CD4-positive, alpha-beta T cell (primary cell): ENCODE data around the gene HLF. TPM values are rescaled to one million over a fixed set of nuclear protein-coding genes. Genes with fewer than 3 reads are reported as not detected.

ENCODE experiments used
- ATAC-seq: fragments of 200-7000 bp; cut with Tn5 transposase; one replicate; pipeline ENCODE4 v1.10.0; 2022; ENCODE audit warnings: mild to moderate bottlenecking; ENCODE audit not compliant: poor library complexity
- CTCF ChIA-PET: fragments of 350-600 bp; sonication (Branson Sonifier 250); formaldehyde crosslinking; loops from one replicate; lab custom pipeline; 2021; ENCODE audit warnings: antibody characterized with exemption, inconsistent platforms; lab: Charles Lee
- POLR2A ChIA-PET: fragments of 350-600 bp; sonication (Branson Sonifier 250); formaldehyde crosslinking; loops from one replicate; lab custom pipeline; 2021; ENCODE audit warnings: antibody characterized with exemption, inconsistent platforms; lab: Charles Lee
- DNase-seq, 14 experiments: peaks; one replicate each; pipeline ENCODE4 v3.0.0-alpha.2; 2013 to 2020; ENCODE audit warnings: mixed read lengths in 2 of 14
- H3K27ac ChIP-seq, 2 donors: one replicate each; pipeline versions ENCODE4 v1.5.1 to v1.7.0; 2013; ENCODE audit warnings: low read length in 2 of 2, low read depth in 1 of 2, mild to moderate bottlenecking in 1 of 2
- H3K27me3 ChIP-seq, 2 experiments: 1 replicate in 1 of 2; 2 replicates in 1 of 2; pipeline versions ENCODE4 v1.6.1 to v1.7.0; 2013; ENCODE audit warnings: low read length in 2 of 2, control low read depth in 1 of 2, mild to moderate bottlenecking in 1 of 2, moderate library complexity in 1 of 2; ENCODE audit not compliant: insufficient read depth in 2 of 2, control insufficient read depth in 1 of 2
- H3K36me3 ChIP-seq: one replicate; pipeline ENCODE4 v1.6.1; 2013; ENCODE audit warnings: low read length, control low read depth; ENCODE audit not compliant: insufficient read depth
- H3K4me1 ChIP-seq: one replicate; pipeline ENCODE4 v1.6.1; 2013; ENCODE audit warnings: low read length, control low read depth; ENCODE audit not compliant: insufficient read depth
- H3K4me3 ChIP-seq: one replicate; pipeline ENCODE4 v1.5.1; 2013; ENCODE audit warnings: mild to moderate bottlenecking, low read length, moderate library complexity
- H3K9me3 ChIP-seq, 2 experiments: 1 replicate in 1 of 2; 2 replicates in 1 of 2; pipeline versions ENCODE4 v1.6.1 to v1.7.0; 2013; ENCODE audit warnings: low read length in 2 of 2, mild to moderate bottlenecking in 2 of 2, control low read depth in 1 of 2, moderate library complexity in 1 of 2; ENCODE audit not compliant: control insufficient read depth in 1 of 2, insufficient read depth in 1 of 2
- H3K27ac Mint-ChIP-seq: one replicate; pipeline ENCODE4 v1.8.0; 2020; ENCODE audit warnings: mixed read lengths
- H3K27me3 Mint-ChIP-seq: one replicate; pipeline ENCODE4 v1.8.0; 2021; ENCODE audit warnings: mixed read lengths
- H3K36me3 Mint-ChIP-seq: one replicate; pipeline ENCODE4 v1.8.0; 2021; ENCODE audit warnings: low read depth, mixed read lengths
- H3K4me1 Mint-ChIP-seq: one replicate; pipeline ENCODE4 v1.8.0; 2021; ENCODE audit warnings: low read depth, mixed read lengths
- H3K4me3 Mint-ChIP-seq: one replicate; pipeline ENCODE4 v1.8.0; 2020; ENCODE audit warnings: mild to moderate bottlenecking, mixed read lengths
- H3K9me3 Mint-ChIP-seq: one replicate; pipeline ENCODE4 v1.8.0; 2020; ENCODE audit warnings: mixed read lengths
- CTCF ChIP-seq: fragments of 200-600 bp; IDR thresholded peaks from one replicate; pipeline ENCODE4 v1.8.0; 2022; ENCODE audit warnings: antibody characterized with exemption, mild to moderate bottlenecking
- intact Hi-C, 2 experiments: fragments of 100-400 bp; cut with DNase I in 1 of 2; cut with micrococcal nuclease in 1 of 2; formaldehyde crosslinking; loops; one replicate each; pipeline versions ENCODE4 v1.15.1 to v1.9.0; 2023 to 2025; cut with DNase I, micrococcal nuclease
- total RNA-seq, 174 experiments: library from RNA in 2 of 174; stranded (reverse) in 2 of 174; gene quantifications; one replicate each; pipeline ENCODE4 v1.2.3 and lab custom pipeline; 2021 to 2026

Gene HLF
- total RNA-seq, 2 experiments from 2014 or later = 4.3 to 4.9 TPM

GRCh38 chr17:55354010-55354409 is 89.2 kb downstream of the HLF start:
- POLR2A ChIA-PET = no interaction called here
- CTCF ChIA-PET = interaction anchor here (1.5 kb wide), 1 partner anchor 10 kb away, joined by 4 read pairs; no protein-coding TSS in a partner anchor
- Histone ChIP-seq H3K4me1 (peaks cover 5% of the 10 kb centered on the region), H3K27ac (no peak overlapping the region), H3K27me3 (no peaks in the 10 kb centered on the region), H3K4me3 (no peak overlapping the region), H3K36me3 (no peaks in the 10 kb centered on the region), H3K9me3 (no peaks in the 10 kb centered on the region)
- H3K36me3 Mint-ChIP-seq = no peaks in the 10 kb centered on the region
- ATAC-seq = no peak
- peaks cover 6% of the 10 kb centered on the region for H3K4me1 Mint-ChIP-seq
- no peak for DNase-seq
- no peaks in the 10 kb centered on the region for H3K9me3 Mint-ChIP-seq
- TF ChIP-seq CTCF = no peak
- no peak overlapping the region for H3K27ac Mint-ChIP-seq
- no peaks in the 10 kb centered on the region for H3K27me3 Mint-ChIP-seq
- intact Hi-C loops = loop anchor here in 1 of 2 experiments (10.0 kb wide), 1 partner anchor 161 kb away; the partner anchor contains the start of gene SMIM36
- H3K4me3 Mint-ChIP-seq = no peak overlapping the region

GRCh38 chr17:55354941-55355340 is 90.2 kb downstream of the HLF start:
- no peak overlapping the region for H3K27ac Mint-ChIP-seq
- H3K4me3 Mint-ChIP-seq = no peak overlapping the region
- no peaks in the 10 kb centered on the region for H3K27me3 Mint-ChIP-seq
- H3K4me1 Mint-ChIP-seq = peaks cover 6% of the 10 kb centered on the region
- ChIA-PET POLR2A (no interaction called here), CTCF (interaction anchor here (1.5 to 2.3 kb wide), 2 partner anchors 9 to 11 kb away, joined by 4 to 10 read pairs; no protein-coding TSS in a partner anchor)
- TF ChIP-seq CTCF = no peak
- no peaks in the 10 kb centered on the region for H3K9me3 Mint-ChIP-seq
- Histone ChIP-seq H3K4me3 (no peak overlapping the region), H3K27me3 (no peaks in the 10 kb centered on the region), H3K36me3 (no peaks in the 10 kb centered on the region), H3K27ac (no peak overlapping the region), H3K9me3 (peaks cover 0 to 3% of the 10 kb centered on the region in 2 experiments), H3K4me1 (no peaks in the 10 kb centered on the region)
- DNase-seq = no peak
- H3K36me3 Mint-ChIP-seq = no peaks in the 10 kb centered on the region
- intact Hi-C loops = loop anchor here (5.0 to 10.0 kb wide), 2 partner anchors 157 to 160 kb away; partner anchors contain the start of gene SMIM36 (in 2 of the 2)
- ATAC-seq = no peak

- ATAC-seq (peak; percentile 84), DNase-seq (peak; percentile 33 to 77 (median 57))
- intact Hi-C loops = loop anchor here (5.0 to 10.0 kb wide), 2 partner anchors 156 to 158 kb away; partner anchors contain the start of gene SMIM36 (in 2 of the 2)
- Histone ChIP-seq H3K4me1 (no peaks in the 10 kb centered on the region), H3K4me3 (no peak overlapping the region), H3K9me3 (peaks cover 4 to 6% of the 10 kb centered on the region in 2 experiments), H3K27me3 (no peaks in the 10 kb centered on the region), H3K36me3 (no peaks in the 10 kb centered on the region), H3K27ac (no peak overlapping the region)
- Mint-ChIP-seq H3K36me3 (no peaks in the 10 kb centered on the region), H3K27ac (no peak overlapping the region), H3K9me3 (peaks cover 3% of the 10 kb centered on the region), H3K27me3 (peaks cover 10% of the 10 kb centered on the region), H3K4me1 (peaks cover 6% of the 10 kb centered on the region), H3K4me3 (no peak overlapping the region)
- TF ChIP-seq CTCF = peak; percentile 84
- CTCF ChIA-PET = interaction anchor here (0.7 to 2.3 kb wide), 6 partner anchors 9 to 363 kb away, joined by 3 to 11 read pairs (median 5); no protein-coding TSS in a partner anchor
- POLR2A ChIA-PET = interaction anchor here (0.6 to 1.0 kb wide), 2 partner anchors 65 to 163 kb away, joined by 3 read pairs; partner anchors contain the start of gene MMD
Measured at GRCh38 chr17:55356434-55357328, 91.9 kb downstream of the HLF start.
